ENCODE results near the gene TIMM17B.
A peak's percentile ranks its signal among the peaks of the same experiment; 100 is the strongest.

Gene TIMM17B

GRCh38 chrX:48897625-48898306 lies at the start of gene TIMM17B, which contains the start of gene PQBP1:
Gene TIMM17B, minus strand, starts transcription at chrX:48897768. Its CDS starts 19 bp downstream, at chrX:48897749.
Gene PQBP1, plus strand, starts transcription at chrX:48897930. Its CDS starts 580 bp downstream, at chrX:48898510.
- DNase-seq (ENCODE audit: low read depth, low spot score): peak; percentile 86

GRCh38 chrX:48945517-48946348 lies 48.2 kb upstream of the TIMM17B start:
- no peak for DNase-seq (ENCODE audit: low read depth, low spot score)

- no peak for DNase-seq (ENCODE audit: low read depth, low spot score)
These were observed 45.3 kb upstream of the TIMM17B start for GRCh38 chrX:48942895-48943294.

- no peak for DNase-seq (ENCODE audit: low read depth, low spot score)
These were observed 42.9 kb upstream of the TIMM17B start for GRCh38 chrX:48940404-48940955.

- DNase-seq (ENCODE audit: low read depth, low spot score): no peak
These were observed 42.1 kb upstream of the TIMM17B start for GRCh38 chrX:48939524-48940228.

GRCh38 chrX:48938721-48939425 lies 41.3 kb upstream of the TIMM17B start:
- DNase-seq (ENCODE audit: low read depth, low spot score): no peak

- DNase-seq (ENCODE audit: low read depth, low spot score): no peak
These were observed 39.7 kb upstream of the TIMM17B start for GRCh38 chrX:48937054-48937907.

- no peak for DNase-seq (ENCODE audit: low read depth, low spot score)
These were observed 39.0 kb upstream of the TIMM17B start for GRCh38 chrX:48936429-48937053.

GRCh38 chrX:48935301-48935670 lies 37.7 kb upstream of the TIMM17B start:
- no peak for DNase-seq (ENCODE audit: low read depth, low spot score)

- no peak for DNase-seq (ENCODE audit: low read depth, low spot score)
These were observed 37.2 kb upstream of the TIMM17B start for GRCh38 chrX:48934581-48935300.

GRCh38 chrX:48933757-48934156 lies 36.2 kb upstream of the TIMM17B start:
- no peak for DNase-seq (ENCODE audit: low read depth, low spot score)

GRCh38 chrX:48927736-48928382 lies 30.3 kb upstream of the TIMM17B start:
- DNase-seq (ENCODE audit: low read depth, low spot score): peak; percentile 87

GRCh38 chrX:48927123-48927522 lies 29.6 kb upstream of the TIMM17B start:
- no peak for DNase-seq (ENCODE audit: low read depth, low spot score)

GRCh38 chrX:48924270-48924669 lies 26.7 kb upstream of the TIMM17B start:
- no peak for DNase-seq (ENCODE audit: low read depth, low spot score)

GRCh38 chrX:48923771-48924170 lies 26.2 kb upstream of the TIMM17B start:
- no peak for DNase-seq (ENCODE audit: low read depth, low spot score)

- DNase-seq (ENCODE audit: low read depth, low spot score): no peak
These were observed 23.1 kb upstream of the TIMM17B start for GRCh38 chrX:48920718-48921104.

- DNase-seq (ENCODE audit: low read depth, low spot score): no peak
These were observed 22.6 kb upstream of the TIMM17B start for GRCh38 chrX:48919947-48920717.

- no peak for DNase-seq (ENCODE audit: low read depth, low spot score)
These were observed 21.8 kb upstream of the TIMM17B start for GRCh38 chrX:48919360-48919841.

Data from iPS DF 19.7 (cell line).